ENCODE data around the gene DAPK1. TPM values are rescaled to one million over a fixed set of nuclear protein-coding genes. Genes with fewer than 3 reads are reported as not detected.

Gene DAPK1
- total and polyA plus RNA-seq, 2 donors (not counting 3 experiments of a cell fraction or from before 2014, with no cell fraction given): 58.9 to 119 TPM

DNA sequence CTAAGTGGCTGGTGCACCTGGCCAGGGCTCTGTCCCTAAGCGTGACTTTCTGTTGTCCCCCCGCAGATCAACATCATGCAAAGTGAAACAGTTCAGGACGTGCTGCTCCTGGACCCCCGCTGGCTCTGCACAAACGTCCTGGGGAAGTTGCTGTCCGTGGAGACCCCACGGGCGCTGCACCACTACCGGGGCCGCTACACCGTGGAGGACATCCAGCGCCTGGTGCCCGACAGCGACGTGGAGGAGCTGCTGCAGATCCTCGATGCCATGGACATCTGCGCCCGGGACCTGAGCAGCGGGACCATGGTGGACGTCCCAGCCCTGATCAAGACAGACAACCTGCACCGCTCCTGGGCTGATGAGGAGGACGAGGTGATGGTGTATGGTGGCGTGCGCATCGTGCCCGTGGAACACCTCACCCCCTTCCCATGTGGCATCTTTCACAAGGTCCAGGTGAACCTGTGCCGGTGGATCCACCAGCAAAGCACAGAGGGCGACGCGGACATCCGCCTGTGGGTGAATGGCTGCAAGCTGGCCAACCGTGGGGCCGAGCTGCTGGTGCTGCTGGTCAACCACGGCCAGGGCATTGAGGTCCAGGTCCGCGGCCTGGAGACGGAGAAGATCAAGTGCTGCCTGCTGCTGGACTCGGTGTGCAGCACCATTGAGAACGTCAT, 208.5 kb downstream of the DAPK1 start:
- H3K79me2 ChIP-seq (ENCODE audit: control insufficient read depth, insufficient read depth, low read length): no peaks in the 10 kb centered on the region
- H3K36me3 ChIP-seq (ENCODE audit: control insufficient read depth in 2 of 2, extremely low read depth in 1 of 2, insufficient read depth in 2 of 2, low read length in 2 of 2): peaks cover 4 to 45% of the 10 kb centered on the region in 2 experiments
- dilution Hi-C loops (cut with MboI; ENCODE audit: extremely low pct_ligation_motif_present, low sequenced_read_pairs): no loop called here
- H3K4me1 ChIP-seq (ENCODE audit: control insufficient read depth, extremely low read depth, insufficient read depth, low read length): no peaks in the 10 kb centered on the region
- no peak overlapping the region for H3K27ac ChIP-seq (ENCODE audit: insufficient read depth, low read depth, low read length)
- no TSS peak for BruUV-seq (replicated peaks)
- H3K9me3 ChIP-seq (replicated peaks; ENCODE audit: control insufficient read depth, insufficient read depth, low read length): no peaks in the 10 kb centered on the region
- H2AFZ ChIP-seq (ENCODE audit: low read depth, low read length): no peak overlapping the region
- CTCF ChIA-PET: interaction anchor here (1.0 kb wide), 1 partner anchor 106 kb away, joined by 5 read pairs; no protein-coding TSS in a partner anchor
- H3K4me3 ChIP-seq (replicated peaks in 1 of 3; ENCODE audit: insufficient read depth in 1 of 3, low read depth in 1 of 3, low read length in 3 of 3): no peak overlapping the region
- TF ChIP-seq POLR2A (IDR thresholded peaks at IDR 0.05; ENCODE audit: low read depth, low read length) (no peak), FOS (IDR thresholded peaks at IDR 0.05; ENCODE audit: borderline replicate concordance, insufficient read depth, low read length) (no peak), EZH2 (IDR thresholded peaks at IDR 0.05; ENCODE audit: borderline replicate concordance, low read depth, low read length, severe bottlenecking) (no peak)
- intact Hi-C loops (cut with micrococcal nuclease): no loop called here
- no peak for DNase-seq (ENCODE audit: low read depth, low spot score)
- H3K9me1 ChIP-seq (replicated peaks; ENCODE audit: control insufficient read depth, extremely low read depth, insufficient read depth, low read length): no peaks in the 10 kb centered on the region
- no peak for FAIRE-seq
- H3K27me3 ChIP-seq (ENCODE audit: control insufficient read depth in 2 of 2, insufficient read depth in 2 of 2, low read length in 2 of 2): no peaks in the 10 kb centered on the region
- H4K20me1 ChIP-seq (replicated peaks; ENCODE audit: control insufficient read depth, extremely low read depth, insufficient read depth, low read length): no peaks in the 10 kb centered on the region
- H3K4me2 ChIP-seq (ENCODE audit: insufficient read depth, low read length): no peak overlapping the region
- no peak overlapping the region for H3K9ac ChIP-seq (replicated peaks; ENCODE audit: extremely low read depth, insufficient read depth, low read length)
- POLR2A ChIA-PET: no interaction called here

DNA sequence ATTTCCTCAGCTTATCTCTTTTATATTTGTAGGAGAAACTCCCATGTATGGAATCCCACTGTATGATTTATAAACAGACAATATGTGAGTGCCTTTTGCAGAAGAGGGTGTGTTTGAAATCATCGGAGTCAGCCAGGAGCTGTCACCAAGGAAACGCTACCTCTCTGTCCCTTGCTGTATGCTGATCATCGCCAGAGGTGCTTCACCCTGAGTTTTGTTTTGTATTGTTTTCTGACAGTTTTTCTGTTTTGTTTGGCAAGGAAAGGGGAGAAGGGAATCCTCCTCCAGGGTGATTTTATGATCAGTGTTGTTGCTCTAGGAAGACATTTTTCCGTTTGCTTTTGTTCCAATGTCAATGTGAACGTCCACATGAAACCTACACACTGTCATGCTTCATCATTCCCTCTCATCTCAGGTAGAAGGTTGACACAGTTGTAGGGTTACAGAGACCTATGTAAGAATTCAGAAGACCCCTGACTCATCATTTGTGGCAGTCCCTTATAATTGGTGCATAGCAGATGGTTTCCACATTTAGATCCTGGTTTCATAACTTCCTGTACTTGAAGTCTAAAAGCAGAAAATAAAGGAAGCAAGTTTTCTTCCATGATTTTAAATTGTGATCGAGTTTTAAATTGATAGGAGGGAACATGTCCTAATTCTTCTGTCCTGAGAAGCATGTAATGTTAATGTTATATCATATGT, 210.3 kb downstream of the DAPK1 start:
- no peak overlapping the region for H2AFZ ChIP-seq (ENCODE audit: low read depth, low read length)
- BruUV-seq (replicated peaks): TSS peak; percentile 37
- peaks cover 10% of the 10 kb centered on the region for H3K4me1 ChIP-seq (ENCODE audit: control insufficient read depth, extremely low read depth, insufficient read depth, low read length)
- no peak overlapping the region for H3K27ac ChIP-seq (ENCODE audit: insufficient read depth, low read depth, low read length)
- intact Hi-C loops (cut with micrococcal nuclease): no loop called here
- no peak overlapping the region for H3K4me3 ChIP-seq (replicated peaks in 1 of 3; ENCODE audit: insufficient read depth in 1 of 3, low read depth in 1 of 3, low read length in 3 of 3)
- dilution Hi-C loops (cut with MboI; ENCODE audit: extremely low pct_ligation_motif_present, low sequenced_read_pairs): no loop called here
- POLR2A ChIA-PET: no interaction called here
- no peaks in the 10 kb centered on the region for H3K27me3 ChIP-seq (ENCODE audit: control insufficient read depth in 2 of 2, insufficient read depth in 2 of 2, low read length in 2 of 2)
- H3K79me2 ChIP-seq (ENCODE audit: control insufficient read depth, insufficient read depth, low read length): no peaks in the 10 kb centered on the region
- CTCF ChIA-PET: interaction anchor here (1.6 kb wide), 1 partner anchor 24 kb away, joined by 5 read pairs; no protein-coding TSS in a partner anchor
- no peak for FAIRE-seq
- no peaks in the 10 kb centered on the region for H3K9me1 ChIP-seq (replicated peaks; ENCODE audit: control insufficient read depth, extremely low read depth, insufficient read depth, low read length)
- H4K20me1 ChIP-seq (replicated peaks; ENCODE audit: control insufficient read depth, extremely low read depth, insufficient read depth, low read length): no peaks in the 10 kb centered on the region
- no peak for TF ChIP-seq POLR2AphosphoS5 (IDR thresholded peaks at IDR 0.05; ENCODE audit: insufficient read depth, low read depth, low read length)
- no peak for TF ChIP-seq JUN (IDR thresholded peaks at IDR 0.05; ENCODE audit: borderline replicate concordance, insufficient read depth, insufficient read length, low read depth)
- TF ChIP-seq MYC (IDR thresholded peaks at IDR 0.05; ENCODE audit: low read depth, low read length): no peak
- TF ChIP-seq POLR2A (IDR thresholded peaks at IDR 0.05; ENCODE audit: low read depth, low read length): no peak
- no peak for TF ChIP-seq FOS (IDR thresholded peaks at IDR 0.05; ENCODE audit: borderline replicate concordance, insufficient read depth, low read length)
- no peak for TF ChIP-seq EZH2 (IDR thresholded peaks at IDR 0.05; ENCODE audit: borderline replicate concordance, low read depth, low read length, severe bottlenecking)
- TF ChIP-seq, protein P1, sequence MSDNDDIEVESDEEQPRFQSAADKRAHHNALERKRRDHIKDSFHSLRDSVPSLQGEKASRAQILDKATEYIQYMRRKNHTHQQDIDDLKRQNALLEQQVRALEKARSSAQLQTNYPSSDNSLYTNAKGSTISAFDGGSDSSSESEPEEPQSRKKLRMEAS (IDR thresholded peaks at IDR 0.05; ENCODE audit: insufficient read depth, insufficient read length): no peak
- TF ChIP-seq CTCF (IDR thresholded peaks at IDR 0.05; ENCODE audit: extremely low read depth in 1 of 2, insufficient read depth in 1 of 2, low read depth in 1 of 2, low read length in 2 of 2): no peak
- TF ChIP-seq GATA2 (IDR thresholded peaks at IDR 0.05; ENCODE audit: insufficient read depth, insufficient read length, low read depth, low read length): no peak
- DNase-seq (ENCODE audit: low read depth, low spot score): no peak
- H3K4me2 ChIP-seq (ENCODE audit: insufficient read depth, low read length): no peak overlapping the region
- H3K9ac ChIP-seq (replicated peaks; ENCODE audit: extremely low read depth, insufficient read depth, low read length): no peak overlapping the region
- H3K36me3 ChIP-seq (ENCODE audit: control insufficient read depth in 2 of 2, extremely low read depth in 1 of 2, insufficient read depth in 2 of 2, low read length in 2 of 2): peaks cover 4 to 36% of the 10 kb centered on the region in 2 experiments
- H3K9me3 ChIP-seq (replicated peaks; ENCODE audit: control insufficient read depth, insufficient read depth, low read length): no peaks in the 10 kb centered on the region
